H9 (cell line): ENCODE results near the gene CRACDL. TPM values are rescaled to one million over a fixed set of nuclear protein-coding genes. Genes with fewer than 3 reads are reported as not detected.

ENCODE experiments used
- DNase-seq: peaks from one replicate; pipeline ENCODE4 v3.0.0-alpha.2; 2017
- H2AFZ ChIP-seq: one replicate; pipeline ENCODE4 v1.6.1; 2013; ENCODE audit warnings: mild to moderate bottlenecking, low read length, control low read depth, moderate library complexity
- H2AK5ac ChIP-seq: 2 replicates; pipeline ENCODE4 v1.6.1; 2013; ENCODE audit warnings: low read length, control low read depth, mixed read lengths; ENCODE audit not compliant: insufficient read length
- H2BK120ac ChIP-seq: one replicate; pipeline ENCODE4 v1.6.1; 2013; ENCODE audit warnings: low read depth, mild to moderate bottlenecking, low read length, control low read depth, inconsistent platforms; ENCODE audit not compliant: poor library complexity, severe bottlenecking
- H2BK12ac ChIP-seq: 2 replicates; pipeline ENCODE4 v1.6.1; 2013; ENCODE audit warnings: low read length, control low read depth, mixed read lengths, low read depth; ENCODE audit not compliant: insufficient read length
- H2BK15ac ChIP-seq: 2 replicates; pipeline ENCODE4 v1.6.1; 2013; ENCODE audit warnings: low read depth, low read length, control low read depth
- H2BK20ac ChIP-seq: one replicate; pipeline ENCODE4 v1.6.1; 2013; ENCODE audit warnings: low read depth, mild to moderate bottlenecking, low read length, control low read depth, inconsistent platforms; ENCODE audit not compliant: poor library complexity, severe bottlenecking
- H2BK5ac ChIP-seq: 2 replicates; pipeline ENCODE4 v1.6.1; 2013; ENCODE audit warnings: low read length, control low read depth, mixed read lengths; ENCODE audit not compliant: insufficient read length
- H3K14ac ChIP-seq: 2 replicates; pipeline ENCODE4 v1.6.1; 2013; ENCODE audit warnings: low read length, control low read depth; ENCODE audit not compliant: insufficient read depth
- H3K18ac ChIP-seq: 2 replicates; pipeline ENCODE4 v1.6.1; 2013; ENCODE audit warnings: low read depth, mild to moderate bottlenecking, mixed read lengths, low read length, control low read depth; ENCODE audit not compliant: insufficient read length
- H3K23ac ChIP-seq: 2 replicates; pipeline ENCODE4 v1.6.1; 2013; ENCODE audit warnings: low read length, control low read depth, mixed read lengths, low read depth; ENCODE audit not compliant: insufficient read length
- H3K23me2 ChIP-seq: 2 replicates; pipeline ENCODE4 v1.6.1; 2013; ENCODE audit warnings: low read depth, mild to moderate bottlenecking, mixed read lengths, low read length, control low read depth; ENCODE audit not compliant: insufficient read length, poor library complexity, severe bottlenecking
- H3K27ac ChIP-seq: 2 replicates; pipeline ENCODE4 v1.5.1; 2013; ENCODE audit warnings: low read length, control low read depth, mixed read lengths, low read depth; ENCODE audit not compliant: insufficient read length
- H3K27me3 ChIP-seq: 2 replicates; pipeline ENCODE4 v1.6.1; 2013; ENCODE audit warnings: low read length, control low read depth, inconsistent platforms; ENCODE audit not compliant: insufficient read depth
- H3K4ac ChIP-seq: 2 replicates; pipeline ENCODE4 v1.6.1; 2013; ENCODE audit warnings: low read depth, mild to moderate bottlenecking, control low read depth, inconsistent platforms, low read length, moderate library complexity
- H3K4me1 ChIP-seq: 2 replicates; pipeline ENCODE4 v1.6.1; 2013; ENCODE audit warnings: low read length, control low read depth, inconsistent platforms; ENCODE audit not compliant: insufficient read depth
- H3K4me2 ChIP-seq: 2 replicates; pipeline ENCODE4 v1.6.1; 2013; ENCODE audit warnings: low read length, control low read depth, mixed read lengths; ENCODE audit not compliant: insufficient read length, insufficient read depth
- H3K56ac ChIP-seq: 2 replicates; pipeline ENCODE4 v1.6.1; 2013; ENCODE audit warnings: low read depth, mild to moderate bottlenecking, mixed read lengths, low read length, control low read depth; ENCODE audit not compliant: insufficient read length
- H3K79me1 ChIP-seq: 2 replicates; pipeline ENCODE4 v1.6.1; 2013; ENCODE audit warnings: low read depth, mild to moderate bottlenecking, moderate library complexity, low read length, control low read depth, inconsistent platforms; ENCODE audit not compliant: insufficient read depth, poor library complexity, severe bottlenecking
- H3K79me2 ChIP-seq: 2 replicates; pipeline ENCODE4 v1.6.1; 2013; ENCODE audit warnings: low read length, control low read depth, inconsistent platforms; ENCODE audit not compliant: insufficient read depth
- H3K9ac ChIP-seq: 2 replicates; pipeline ENCODE4 v1.6.1; 2013; ENCODE audit warnings: low read length, control low read depth, mixed read lengths; ENCODE audit not compliant: insufficient read length; ENCODE audit errors: extremely low read depth
- H3K9me3 ChIP-seq: one replicate; pipeline ENCODE4 v1.6.1; 2013; ENCODE audit warnings: low read depth, low read length, inconsistent platforms; ENCODE audit not compliant: control insufficient read depth
- H3T11ph ChIP-seq: one replicate; pipeline ENCODE4 v1.6.1; 2013; ENCODE audit warnings: mild to moderate bottlenecking, low read length, control low read depth, inconsistent platforms
- H4K20me1 ChIP-seq: one replicate; pipeline ENCODE4 v1.6.1; 2013; ENCODE audit not compliant: control insufficient read depth, insufficient read length, insufficient read depth
- H4K5ac ChIP-seq: 2 replicates; pipeline ENCODE4 v1.6.1; 2013; ENCODE audit warnings: low read depth, mild to moderate bottlenecking, mixed read lengths, low read length, control low read depth; ENCODE audit not compliant: insufficient read length
- H4K8ac ChIP-seq: replicated peaks from 2 replicates; pipeline ENCODE4 v1.6.1; 2013; ENCODE audit warnings: low read length, control low read depth, mixed read lengths, low read depth; ENCODE audit not compliant: insufficient read length
- H4K91ac ChIP-seq: 2 replicates; pipeline ENCODE4 v1.6.1; 2013; ENCODE audit warnings: low read depth, mild to moderate bottlenecking, moderate library complexity, mixed read lengths, low read length, control low read depth; ENCODE audit not compliant: insufficient read length
- H3K27ac Mint-ChIP-seq, 3 experiments: 2 replicates in 2 of 3; 3 replicates in 1 of 3; pipeline ENCODE4 v1.8.0; 2020 to 2021; ENCODE audit warnings: mixed read lengths in 3 of 3, mild to moderate bottlenecking in 1 of 3, moderate library complexity in 1 of 3
- H3K27me3 Mint-ChIP-seq: 2 replicates; pipeline ENCODE4 v1.8.0; 2021; ENCODE audit warnings: low read depth, mild to moderate bottlenecking, moderate library complexity, mixed read lengths
- H3K36me3 Mint-ChIP-seq, 3 experiments: 2 replicates in 2 of 3; 3 replicates in 1 of 3; pipeline ENCODE4 v1.8.0; 2020 to 2021; ENCODE audit warnings: low read depth in 3 of 3, mixed read lengths in 3 of 3; ENCODE audit not compliant: insufficient read depth in 1 of 3
- H3K4me1 Mint-ChIP-seq, 2 experiments: 2 replicates each; pipeline ENCODE4 v1.8.0; 2020; ENCODE audit warnings: mixed read lengths in 2 of 2
- H3K4me3 Mint-ChIP-seq, 2 experiments: 2 replicates in 1 of 2; 3 replicates in 1 of 2; pipeline ENCODE4 v1.8.0; 2020 to 2021; ENCODE audit warnings: mild to moderate bottlenecking in 2 of 2, mixed read lengths in 2 of 2, moderate library complexity in 1 of 2
- H3K9me3 Mint-ChIP-seq, 2 experiments: 2 replicates in 1 of 2; 3 replicates in 1 of 2; pipeline ENCODE4 v1.8.0; 2020; ENCODE audit warnings: mild to moderate bottlenecking in 2 of 2, mixed read lengths in 2 of 2, moderate library complexity in 1 of 2
- WGBS: extraction: QIAGEN DNeasy Blood & Tissue Kit; methylation state at CpG from one replicate; pipeline ENCODE4 v1.1.7; 2013; ENCODE audit warnings: missing lambda C conversion rate, low lambda C conversion rate, mixed read lengths; ENCODE audit not compliant: insufficient read length; ENCODE audit errors: extremely low coverage; 5-methylcytosine and 5-hydroxymethylcytosine counted together
- total RNA-seq: library from RNA; stranded (reverse); gene quantifications from 2 replicates; pipeline ENCODE4 v1.2.1, GENCODE V29; 2021
- TF ChIP-seq, protein P1 (sequence below): fragments of 200-600 bp; sonication (generic); conservative IDR thresholded peaks from 3 replicates; pipeline ENCODE4 v1.8.0; 2021; ENCODE audit warnings: antibody characterized with exemption, mild to moderate bottlenecking

The CRACDL gene
- total RNA-seq, 1 experiment from 2014 or later, result 0.48 TPM

DNA sequence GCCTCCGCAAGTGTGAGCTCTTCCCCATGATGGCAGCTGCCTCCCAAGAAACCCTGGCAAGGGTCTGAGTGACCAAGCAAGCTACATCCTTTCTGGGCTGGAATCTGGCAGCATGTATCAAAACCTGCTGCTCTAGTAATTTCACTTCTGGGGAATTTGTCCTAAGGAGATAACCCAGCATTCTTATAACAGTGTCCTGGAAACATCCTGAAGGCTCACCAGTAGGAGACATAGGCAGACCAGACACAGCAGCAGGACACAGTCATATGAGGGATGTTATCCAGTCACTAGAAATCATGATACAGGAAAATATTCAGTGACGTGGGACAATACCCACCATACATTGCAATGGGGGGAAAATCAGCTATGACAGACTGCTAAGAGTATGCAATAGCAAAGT, 64.5 kb downstream of the CRACDL start:
- no peak overlapping the region for H3K4me3 Mint-ChIP-seq
- H2BK15ac ChIP-seq, result no peak overlapping the region
- H4K5ac ChIP-seq, result no peak overlapping the region
- H2BK120ac ChIP-seq, result no peak overlapping the region
- H3K56ac ChIP-seq, result no peak overlapping the region
- no peaks in the 10 kb centered on the region for H3K79me2 ChIP-seq
- H3K9me3 ChIP-seq, result no peaks in the 10 kb centered on the region
- H3K27me3 Mint-ChIP-seq, result no peaks in the 10 kb centered on the region; the same call in 1 of the 2 replicates
- H3K27ac ChIP-seq, result no peak overlapping the region
- H3K23ac ChIP-seq, result no peak overlapping the region
- H3K4me2 ChIP-seq, result no peak overlapping the region
- no peak overlapping the region for H3K18ac ChIP-seq
- H2BK5ac ChIP-seq, result no peak overlapping the region
- H3K4me1 Mint-ChIP-seq, result peaks cover 14 to 16% of the 10 kb centered on the region in 2 experiments
- no peak overlapping the region for H3K14ac ChIP-seq
- no peak overlapping the region for H4K8ac ChIP-seq
- no peak overlapping the region for H2BK12ac ChIP-seq
- no peak overlapping the region for H4K91ac ChIP-seq
- no peak overlapping the region for H3T11ph ChIP-seq
- no peaks in the 10 kb centered on the region for H3K23me2 ChIP-seq
- H3K9ac ChIP-seq, result no peak overlapping the region
- H3K36me3 Mint-ChIP-seq, result no peaks in the 10 kb centered on the region
- TF ChIP-seq, protein P1, sequence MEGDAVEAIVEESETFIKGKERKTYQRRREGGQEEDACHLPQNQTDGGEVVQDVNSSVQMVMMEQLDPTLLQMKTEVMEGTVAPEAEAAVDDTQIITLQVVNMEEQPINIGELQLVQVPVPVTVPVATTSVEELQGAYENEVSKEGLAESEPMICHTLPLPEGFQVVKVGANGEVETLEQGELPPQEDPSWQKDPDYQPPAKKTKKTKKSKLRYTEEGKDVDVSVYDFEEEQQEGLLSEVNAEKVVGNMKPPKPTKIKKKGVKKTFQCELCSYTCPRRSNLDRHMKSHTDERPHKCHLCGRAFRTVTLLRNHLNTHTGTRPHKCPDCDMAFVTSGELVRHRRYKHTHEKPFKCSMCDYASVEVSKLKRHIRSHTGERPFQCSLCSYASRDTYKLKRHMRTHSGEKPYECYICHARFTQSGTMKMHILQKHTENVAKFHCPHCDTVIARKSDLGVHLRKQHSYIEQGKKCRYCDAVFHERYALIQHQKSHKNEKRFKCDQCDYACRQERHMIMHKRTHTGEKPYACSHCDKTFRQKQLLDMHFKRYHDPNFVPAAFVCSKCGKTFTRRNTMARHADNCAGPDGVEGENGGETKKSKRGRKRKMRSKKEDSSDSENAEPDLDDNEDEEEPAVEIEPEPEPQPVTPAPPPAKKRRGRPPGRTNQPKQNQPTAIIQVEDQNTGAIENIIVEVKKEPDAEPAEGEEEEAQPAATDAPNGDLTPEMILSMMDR, result no peak
- no peaks in the 10 kb centered on the region for H3K79me1 ChIP-seq
- WGBS, result no CpG with 5 or more reads among the region's 2 CpGs
- H2BK20ac ChIP-seq, result no peak overlapping the region
- no peak for DNase-seq
- no peak overlapping the region for H2AK5ac ChIP-seq
- no peaks in the 10 kb centered on the region for H3K27me3 ChIP-seq
- no peaks in the 10 kb centered on the region for H3K9me3 Mint-ChIP-seq
- no peak overlapping the region for H2AFZ ChIP-seq
- no peaks in the 10 kb centered on the region for H4K20me1 ChIP-seq
- no peak overlapping the region for H3K4ac ChIP-seq
- H3K4me1 ChIP-seq, result no peaks in the 10 kb centered on the region; the same call in 1 of the 2 replicates
- H3K27ac Mint-ChIP-seq, result no peak overlapping the region
